GM06990 (cell line): ENCODE data around the gene RASL11B.
"Not testable (repeated sequence)": the region's sequence is repeated elsewhere in the genome, so short reads cannot be mapped to it uniquely, and the experiment has no call there.

Source experiments
- DNase-seq: peaks from one replicate; pipeline ENCODE4 v3.0.0-alpha.2; 2011; ENCODE audit not compliant: insufficient read length; ENCODE audit errors: extremely low read depth
- H3K27me3 ChIP-seq: replicated peaks from 2 replicates; pipeline ENCODE4 v1.6.0; 2011; ENCODE audit warnings: low read length; ENCODE audit not compliant: control insufficient read depth, insufficient read depth
- H3K36me3 ChIP-seq: 2 replicates; pipeline ENCODE4 v1.5.1; 2011; ENCODE audit warnings: low read length; ENCODE audit not compliant: control insufficient read depth, insufficient read depth
- H3K4me3 ChIP-seq: replicated peaks from 2 replicates; pipeline ENCODE4 v1.5.1; 2011; ENCODE audit warnings: low read depth, mild to moderate bottlenecking, control low read depth, low read length
- TF ChIP-seq, protein P1 (sequence below): IDR thresholded peaks from 2 replicates; pipeline ENCODE4 v1.5.1; 2011; ENCODE audit warnings: low read length, control low read depth, mild to moderate bottlenecking, inconsistent platforms; ENCODE audit not compliant: insufficient read depth, poor library complexity, severe bottlenecking

Gene RASL11B

DNA sequence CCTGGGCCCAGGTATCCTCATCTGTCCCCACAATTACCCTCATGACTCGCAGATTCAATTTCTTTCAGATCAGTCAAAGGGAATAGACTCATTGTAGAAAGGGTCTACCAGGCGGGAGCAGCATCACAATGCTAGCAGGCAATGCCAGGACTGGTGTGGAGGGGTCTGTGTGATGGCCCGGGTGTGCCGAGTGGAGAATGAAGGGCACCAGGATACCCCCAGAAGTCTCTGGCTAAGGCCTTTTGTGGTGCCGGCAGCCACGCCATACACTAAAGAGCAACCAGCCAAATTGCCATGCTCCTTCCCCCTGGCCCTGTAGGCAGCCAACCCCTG is 37.9 kb upstream of the RASL11B start:
- TF ChIP-seq, protein P1, sequence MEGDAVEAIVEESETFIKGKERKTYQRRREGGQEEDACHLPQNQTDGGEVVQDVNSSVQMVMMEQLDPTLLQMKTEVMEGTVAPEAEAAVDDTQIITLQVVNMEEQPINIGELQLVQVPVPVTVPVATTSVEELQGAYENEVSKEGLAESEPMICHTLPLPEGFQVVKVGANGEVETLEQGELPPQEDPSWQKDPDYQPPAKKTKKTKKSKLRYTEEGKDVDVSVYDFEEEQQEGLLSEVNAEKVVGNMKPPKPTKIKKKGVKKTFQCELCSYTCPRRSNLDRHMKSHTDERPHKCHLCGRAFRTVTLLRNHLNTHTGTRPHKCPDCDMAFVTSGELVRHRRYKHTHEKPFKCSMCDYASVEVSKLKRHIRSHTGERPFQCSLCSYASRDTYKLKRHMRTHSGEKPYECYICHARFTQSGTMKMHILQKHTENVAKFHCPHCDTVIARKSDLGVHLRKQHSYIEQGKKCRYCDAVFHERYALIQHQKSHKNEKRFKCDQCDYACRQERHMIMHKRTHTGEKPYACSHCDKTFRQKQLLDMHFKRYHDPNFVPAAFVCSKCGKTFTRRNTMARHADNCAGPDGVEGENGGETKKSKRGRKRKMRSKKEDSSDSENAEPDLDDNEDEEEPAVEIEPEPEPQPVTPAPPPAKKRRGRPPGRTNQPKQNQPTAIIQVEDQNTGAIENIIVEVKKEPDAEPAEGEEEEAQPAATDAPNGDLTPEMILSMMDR = no peak
- H3K4me3 ChIP-seq = no peak overlapping the region
- no peaks in the 10 kb centered on the region for H3K36me3 ChIP-seq
- DNase-seq = no peak
- H3K27me3 ChIP-seq = no peaks in the 10 kb centered on the region

GRCh38 chr4:52824603-52825459 is 37.3 kb upstream of the RASL11B start:
- no peaks in the 10 kb centered on the region for H3K36me3 ChIP-seq
- no peak for DNase-seq
- TF ChIP-seq, protein P1 = no peak

DNA sequence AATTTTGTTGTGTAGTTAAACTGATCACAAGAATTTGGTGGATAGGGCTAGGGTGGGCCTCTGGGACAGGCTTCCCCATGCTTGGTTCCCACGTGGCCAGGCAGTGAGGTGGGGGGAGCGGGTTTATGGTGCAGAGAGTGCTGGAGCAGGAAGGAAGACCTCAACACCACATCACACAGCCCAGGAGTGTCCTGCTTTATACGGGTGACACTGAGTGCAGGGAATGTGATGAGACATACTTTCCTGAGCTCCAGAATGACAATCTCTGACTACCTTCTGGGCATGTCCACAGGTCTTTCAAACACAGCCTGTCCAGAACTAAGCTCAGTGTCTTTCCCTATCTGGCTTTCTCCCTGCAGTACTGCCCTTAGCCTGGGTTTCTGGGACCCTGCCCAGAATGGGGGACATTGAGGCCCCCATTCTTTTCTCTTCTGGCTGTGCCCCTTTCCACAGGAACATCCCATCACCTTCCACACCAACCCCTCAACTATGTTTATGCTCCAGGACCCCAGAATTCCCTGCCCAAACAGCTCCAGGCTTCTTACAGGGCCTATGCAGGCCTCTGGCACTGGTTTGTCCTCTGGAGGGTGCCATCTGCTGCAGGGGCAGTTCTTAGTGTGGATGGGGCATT is 36.5 kb upstream of the RASL11B start:
- TF ChIP-seq, protein P1 = no peak
- Histone ChIP-seq H3K4me3 (no peak overlapping the region), H3K27me3 (no peaks in the 10 kb centered on the region), H3K36me3 (no peaks in the 10 kb centered on the region)
- DNase-seq = no peak

More at GRCh38 chr4:52824603-52825459, 37.3 kb upstream of the RASL11B start:
- no peak overlapping the region for H3K4me3 ChIP-seq
- no peaks in the 10 kb centered on the region for H3K27me3 ChIP-seq

DNA sequence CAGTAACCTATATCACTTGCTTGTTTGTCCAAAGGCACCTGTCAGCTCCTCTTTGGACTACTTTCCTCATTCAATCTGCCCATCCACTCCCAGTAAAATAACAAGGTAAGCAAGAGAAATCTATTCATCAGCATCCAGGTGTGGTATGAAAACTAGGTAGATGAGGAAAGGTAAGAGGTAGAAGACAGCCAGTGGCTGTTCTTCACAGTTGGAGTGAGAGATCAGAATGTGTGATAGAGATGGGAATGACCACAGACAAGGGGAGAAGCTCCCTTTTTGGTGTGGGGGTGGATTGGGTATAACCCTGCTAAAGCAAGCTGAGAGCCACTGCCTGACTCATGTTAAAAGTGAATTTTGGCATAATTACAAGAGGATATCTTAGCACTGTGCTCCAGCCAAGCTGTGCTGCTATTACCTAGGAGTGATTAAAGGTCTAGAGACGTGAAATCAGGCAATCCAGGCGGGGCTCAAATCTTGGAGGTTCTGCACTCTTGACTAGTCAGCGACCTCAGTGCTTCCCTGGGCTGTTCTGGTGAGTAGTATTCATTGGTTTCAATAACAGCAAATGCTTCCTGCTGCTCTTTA is 28.1 kb upstream of the RASL11B start:
- TF ChIP-seq, protein P1 = no peak

DNA sequence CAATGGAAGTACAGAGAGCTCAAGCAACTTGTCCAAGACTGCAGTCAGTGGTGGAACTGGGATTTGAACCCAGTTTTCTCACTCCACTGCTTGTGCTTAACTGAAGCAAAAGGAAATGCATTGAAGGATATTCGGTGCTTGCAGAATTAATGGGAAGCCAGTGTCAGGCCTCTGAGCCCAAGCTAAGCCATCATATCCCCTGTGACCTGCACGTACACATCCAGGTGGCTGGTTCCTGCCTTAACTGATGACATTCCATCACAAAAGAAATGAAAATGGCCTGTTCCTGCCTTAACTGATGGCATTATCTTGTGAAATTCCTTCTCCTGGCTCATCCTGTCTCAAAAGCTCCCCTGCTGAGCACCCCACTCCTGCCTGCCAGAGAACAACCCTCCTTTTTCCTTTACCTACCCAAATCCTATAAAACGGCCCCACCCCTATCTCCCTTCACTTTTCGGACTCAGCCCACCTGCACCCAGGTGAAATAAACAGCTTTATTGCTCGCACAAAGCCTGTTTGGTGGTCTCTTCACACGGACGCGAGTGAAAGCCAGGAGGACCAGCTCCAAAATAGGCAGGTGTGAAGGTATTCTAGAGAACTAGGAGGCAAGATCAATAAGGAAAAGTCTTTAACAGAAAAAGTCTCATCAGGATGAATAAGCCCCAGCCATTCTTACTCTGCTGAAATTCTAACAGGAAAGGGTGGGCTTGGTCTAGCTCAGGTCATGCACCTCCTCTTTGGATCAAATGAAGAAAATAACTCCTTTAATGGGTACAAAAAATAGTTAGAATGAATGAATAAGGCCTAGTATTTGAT is 27.3 kb upstream of the RASL11B start:
- H3K4me3 ChIP-seq, H3K36me3 ChIP-seq, DNase-seq, H3K27me3 ChIP-seq: not testable (repeated sequence)

More for the DNA sequence above, 28.1 kb upstream of the RASL11B start:
- no peaks in the 10 kb centered on the region; the same call in 1 of the 2 replicates for H3K27me3 ChIP-seq
- no peak overlapping the region for H3K4me3 ChIP-seq
- no peaks in the 10 kb centered on the region for H3K36me3 ChIP-seq
- DNase-seq = no peak

DNA sequence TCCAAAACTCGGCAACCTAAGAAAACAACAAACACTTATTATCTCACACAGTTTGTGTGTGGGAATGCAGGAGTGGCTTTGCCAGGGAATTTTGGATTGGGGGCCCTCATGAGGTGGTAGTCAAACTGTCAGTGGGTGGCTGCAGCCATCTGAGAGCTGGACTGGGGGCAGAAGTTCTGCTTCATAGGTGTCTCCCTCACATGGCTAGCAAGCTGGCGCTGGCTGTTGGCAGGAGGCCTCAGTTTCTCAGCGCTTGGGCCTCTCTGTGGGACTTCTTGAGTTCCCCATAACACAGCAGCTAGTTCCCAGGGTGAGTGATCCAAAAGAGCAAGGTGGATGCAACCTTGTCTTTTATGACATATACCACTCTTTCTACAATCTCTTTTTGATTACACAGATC is 26.0 kb upstream of the RASL11B start:
- Histone ChIP-seq H3K4me3 (no peak overlapping the region), H3K27me3 (no peaks in the 10 kb centered on the region; the same call in 1 of the 2 replicates), H3K36me3 (no peaks in the 10 kb centered on the region)
- DNase-seq = no peak
- TF ChIP-seq, protein P1 = no peak
